Measurements from ENCODE around the gene POLE3.

DNA sequence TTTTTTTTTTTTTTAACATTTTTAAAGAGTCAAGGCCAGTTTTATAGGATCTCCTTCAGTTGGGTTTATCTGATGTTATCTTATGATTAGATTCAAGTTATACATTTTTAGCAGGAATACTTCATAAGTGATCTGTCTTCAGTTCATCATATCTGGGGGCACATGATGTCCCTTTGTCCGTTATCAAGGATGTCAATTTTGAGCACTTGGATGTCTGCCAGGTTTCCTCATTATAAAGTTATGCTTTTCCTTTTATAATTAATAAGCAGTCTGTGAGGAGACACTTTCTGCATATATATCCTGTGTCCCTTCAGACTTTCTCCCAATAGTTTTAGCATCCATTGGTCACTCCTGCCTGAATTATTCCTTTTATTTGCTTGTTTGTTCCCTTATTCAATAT lies 45.5 kb downstream of the POLE3 start:
- TF ChIP-seq, protein P1, sequence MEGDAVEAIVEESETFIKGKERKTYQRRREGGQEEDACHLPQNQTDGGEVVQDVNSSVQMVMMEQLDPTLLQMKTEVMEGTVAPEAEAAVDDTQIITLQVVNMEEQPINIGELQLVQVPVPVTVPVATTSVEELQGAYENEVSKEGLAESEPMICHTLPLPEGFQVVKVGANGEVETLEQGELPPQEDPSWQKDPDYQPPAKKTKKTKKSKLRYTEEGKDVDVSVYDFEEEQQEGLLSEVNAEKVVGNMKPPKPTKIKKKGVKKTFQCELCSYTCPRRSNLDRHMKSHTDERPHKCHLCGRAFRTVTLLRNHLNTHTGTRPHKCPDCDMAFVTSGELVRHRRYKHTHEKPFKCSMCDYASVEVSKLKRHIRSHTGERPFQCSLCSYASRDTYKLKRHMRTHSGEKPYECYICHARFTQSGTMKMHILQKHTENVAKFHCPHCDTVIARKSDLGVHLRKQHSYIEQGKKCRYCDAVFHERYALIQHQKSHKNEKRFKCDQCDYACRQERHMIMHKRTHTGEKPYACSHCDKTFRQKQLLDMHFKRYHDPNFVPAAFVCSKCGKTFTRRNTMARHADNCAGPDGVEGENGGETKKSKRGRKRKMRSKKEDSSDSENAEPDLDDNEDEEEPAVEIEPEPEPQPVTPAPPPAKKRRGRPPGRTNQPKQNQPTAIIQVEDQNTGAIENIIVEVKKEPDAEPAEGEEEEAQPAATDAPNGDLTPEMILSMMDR (conservative IDR thresholded peaks at IDR 0.05; ENCODE audit: low read length): no peak
- TF ChIP-seq EZH2phosphoT487 (IDR thresholded peaks at IDR 0.05; ENCODE audit: borderline replicate concordance): no peak

All from Loucy (cell line).